LNCAP (cell line): ENCODE results near the gene EPHB2.

Experiments
- CTCF ChIP-seq: fragments of 450-650 bp; IDR thresholded peaks from 2 replicates; pipeline ENCODE4 v1.5.1; 2017; ENCODE audit warnings: mild to moderate bottlenecking

Gene EPHB2

GRCh38 chr1:22930240-22930912 is 219.7 kb downstream of the EPHB2 start:
- TF ChIP-seq CTCF: peak; percentile 47; the same call in 1 of the 2 replicates

GRCh38 chr1:22932803-22933470 is 222.3 kb downstream of the EPHB2 start:
- no peak for TF ChIP-seq CTCF

- no peak for TF ChIP-seq CTCF
Measured at GRCh38 chr1:22935433-22935832, 224.8 kb downstream of the EPHB2 start.

- no peak for TF ChIP-seq CTCF
Measured at GRCh38 chr1:22936681-22937080, 226.0 kb downstream of the EPHB2 start.

- no peak for TF ChIP-seq CTCF
Measured at GRCh38 chr1:22941257-22941656, 230.6 kb downstream of the EPHB2 start.

- no peak for TF ChIP-seq CTCF
Measured at GRCh38 chr1:22944346-22945055, 233.9 kb downstream of the EPHB2 start.

GRCh38 chr1:22949822-22950331 is 239.2 kb downstream of the EPHB2 start:
- no peak for TF ChIP-seq CTCF
